NK-92 (cell line): ENCODE data around the gene TMEM168.

ENCODE experiments used
- DNase-seq: peaks from one replicate; lab custom pipeline; 2025; ENCODE audit not compliant: unreplicated experiment; lab: John Stamatoyannopoulos, UW

The TMEM168 gene

DNA sequence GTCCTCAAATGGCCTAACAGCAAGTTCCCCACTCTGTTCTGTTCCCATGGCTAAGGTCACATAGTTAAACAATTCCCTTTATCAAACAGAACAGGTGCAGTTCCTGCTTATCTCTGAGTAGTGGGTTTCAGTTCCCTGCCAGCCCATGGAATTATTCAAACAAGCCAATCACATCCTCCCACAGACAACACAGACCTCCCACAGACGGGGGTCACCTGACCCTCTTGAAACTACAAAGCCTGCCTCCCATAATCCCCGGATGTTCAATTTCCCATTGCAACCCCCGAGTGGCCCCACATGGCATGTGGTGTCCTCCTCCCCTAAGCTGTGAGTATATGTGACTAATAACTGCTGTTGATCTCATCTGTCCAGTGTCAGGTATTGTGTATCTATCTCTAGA is 64.1 kb downstream of the TMEM168 start:
- no peak for DNase-seq

DNA sequence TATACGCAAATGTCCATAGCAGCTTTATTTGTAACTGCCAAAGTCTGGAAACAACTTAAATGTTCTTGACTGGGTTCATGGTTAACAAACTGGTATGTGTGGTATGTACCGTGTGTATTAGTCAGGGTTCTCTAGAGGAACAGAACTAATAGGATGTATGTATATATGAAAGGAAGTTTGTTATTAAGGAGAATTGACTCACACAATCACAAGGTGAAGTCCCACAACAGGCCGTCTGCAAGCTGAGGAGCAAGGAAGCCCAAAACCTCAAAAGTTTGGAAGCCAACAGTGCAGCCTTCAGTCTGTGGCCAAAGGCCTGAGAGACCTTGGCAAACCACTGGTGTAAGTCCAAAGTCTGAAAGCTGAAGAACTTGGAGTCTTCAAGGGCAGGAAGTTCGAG is 66.8 kb downstream of the TMEM168 start:
- no peak for DNase-seq

DNA sequence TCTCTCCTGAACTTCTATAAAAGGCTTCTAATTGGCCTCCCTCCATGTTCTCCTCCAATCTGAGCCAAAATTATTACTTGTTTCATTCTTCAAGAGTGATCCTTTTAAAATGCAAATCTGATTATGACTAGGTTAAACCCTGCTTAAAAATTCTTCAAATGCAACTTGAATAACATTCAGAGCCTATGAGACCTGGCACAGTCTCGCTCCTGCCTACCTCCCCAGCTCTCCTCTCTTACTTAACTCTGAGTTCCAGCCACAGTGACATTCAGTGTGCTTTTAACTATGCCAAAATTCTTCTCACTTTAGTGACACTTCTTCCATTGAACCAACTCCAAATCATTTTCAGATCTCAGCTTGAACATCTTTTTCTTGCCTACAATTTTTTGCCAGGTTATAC is 68.8 kb downstream of the TMEM168 start:
- no peak for DNase-seq

DNA sequence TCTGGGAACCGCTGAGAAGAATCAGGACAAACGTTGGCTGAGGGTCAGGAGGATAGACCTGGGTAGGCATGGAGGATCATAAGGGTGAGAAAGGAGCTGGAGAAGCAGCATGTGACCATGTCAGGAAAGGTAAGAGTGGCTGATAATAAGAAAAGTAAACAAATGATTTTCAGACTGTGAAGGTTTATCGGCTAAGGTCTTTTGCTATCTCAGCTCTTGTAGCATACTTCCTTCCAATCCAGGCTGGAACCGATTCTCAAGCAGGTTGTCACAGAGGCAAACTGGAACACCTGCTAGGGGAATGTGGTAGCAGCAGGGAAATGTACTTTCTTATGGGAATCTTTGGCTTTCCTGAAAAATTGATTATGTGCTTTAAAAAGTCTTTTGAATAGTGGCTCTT is 74.7 kb downstream of the TMEM168 start:
- DNase-seq: no peak

DNA sequence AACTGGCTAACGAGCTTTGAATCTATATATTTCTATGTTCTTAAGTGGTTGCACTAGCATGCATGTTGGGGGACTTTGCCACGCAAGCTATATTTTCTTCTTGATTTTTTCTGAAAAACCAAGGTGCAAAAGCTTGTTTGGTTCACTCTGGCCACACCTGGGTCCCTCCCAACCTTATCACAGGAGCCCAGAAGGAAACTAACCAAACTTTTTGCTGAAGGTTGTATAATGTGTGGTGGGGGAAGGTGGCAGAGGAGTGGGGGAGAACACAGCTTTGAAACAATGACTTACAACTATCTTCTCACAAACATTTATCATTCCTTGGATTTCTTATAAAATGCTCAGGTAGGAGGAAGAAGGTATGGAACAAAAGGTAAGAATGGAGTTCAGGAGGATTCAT is 75.3 kb downstream of the TMEM168 start:
- DNase-seq: no peak
